NCI-H2196 treated with DMSO at 0.1 percent for 48 hours (cell line): ENCODE measurements around the gene PYGO2.

Experiments
- DNase-seq: peaks from one replicate; lab custom pipeline; 2025; ENCODE audit not compliant: unreplicated experiment; lab: John Stamatoyannopoulos, UW

PYGO2 gene

GRCh38 chr1:154961207-154962155 is at the start of gene PYGO2:
Gene PYGO2, minus strand, starts transcription at chr1:154961782. Its CDS starts 206 bp downstream, at chr1:154961576.
- DNase-seq = peak; percentile 64

- no peak for DNase-seq
Observed at GRCh38 chr1:155011004-155011416, 49.4 kb upstream of the PYGO2 start.

GRCh38 chr1:155010211-155010918 is 48.8 kb upstream of the PYGO2 start:
- DNase-seq = no peak

GRCh38 chr1:155009742-155010141 is 48.2 kb upstream of the PYGO2 start:
- no peak for DNase-seq

GRCh38 chr1:155009221-155009711 is 47.7 kb upstream of the PYGO2 start:
- DNase-seq = no peak

- no peak for DNase-seq
Observed at GRCh38 chr1:155008015-155008941, 46.7 kb upstream of the PYGO2 start.

GRCh38 chr1:155007251-155007828 is 45.8 kb upstream of the PYGO2 start:
- DNase-seq = no peak

GRCh38 chr1:155006601-155007101 is 45.1 kb upstream of the PYGO2 start:
- DNase-seq = no peak

- no peak for DNase-seq
Observed at GRCh38 chr1:155005076-155006011, 43.8 kb upstream of the PYGO2 start.

GRCh38 chr1:155004352-155005075 is 42.9 kb upstream of the PYGO2 start:
- DNase-seq = no peak

- peak; percentile 34 for DNase-seq
Observed at GRCh38 chr1:155003766-155004351, 42.3 kb upstream of the PYGO2 start.

GRCh38 chr1:155003227-155003765 is 41.7 kb upstream of the PYGO2 start:
- DNase-seq = no peak

- no peak for DNase-seq
Observed at GRCh38 chr1:155002464-155003226, 41.1 kb upstream of the PYGO2 start, which contains the start of gene ZBTB7B. Gene ZBTB7B, plus strand, starts transcription at chr1:155002802. Its CDS starts 11,859 bp downstream, at chr1:155014661.

GRCh38 chr1:155001675-155002463 is 40.3 kb upstream of the PYGO2 start:
- DNase-seq = peak; percentile 99

GRCh38 chr1:155001425-155001674 is 39.8 kb upstream of the PYGO2 start:
- DNase-seq = no peak

- DNase-seq = peak; percentile 90
Observed at GRCh38 chr1:155000726-155001424, 39.3 kb upstream of the PYGO2 start.
